Kidney epithelial cell (primary cell): Measurements from ENCODE around the gene PLPPR4. TPM values are rescaled to one million over a fixed set of nuclear protein-coding genes. Genes with fewer than 3 reads are reported as not detected.

ENCODE experiments used
- DNase-seq: peaks from one replicate; pipeline ENCODE4 v3.0.0-alpha.2; 2010; ENCODE audit warnings: low read depth
- H3K27me3 ChIP-seq: 2 replicates; pipeline ENCODE4 v1.6.0; 2011; ENCODE audit warnings: low read length; ENCODE audit not compliant: control insufficient read depth, insufficient read depth
- H3K36me3 ChIP-seq: 2 replicates; pipeline ENCODE4 v1.5.1; 2011; ENCODE audit warnings: low read length; ENCODE audit not compliant: control insufficient read depth, insufficient read depth
- H3K4me3 ChIP-seq: 2 replicates; pipeline ENCODE4 v1.5.1; 2011; ENCODE audit warnings: low read depth, mild to moderate bottlenecking, control low read depth, low read length
- CTCF ChIP-seq: IDR thresholded peaks from 2 replicates; pipeline ENCODE4 v1.5.1; 2011; ENCODE audit warnings: mild to moderate bottlenecking, moderate library complexity, low read length, control low read depth, inconsistent platforms; ENCODE audit not compliant: insufficient read depth, poor library complexity, severe bottlenecking
- total RNA-seq: library from RNA; depleted of rRNA; stranded (reverse); fragments of >200 nt; gene quantifications from 2 replicates; pipeline ENCODE4 v1.2.3, GENCODE V29; 2015

Gene PLPPR4
- total RNA-seq, 1 donor from 2014 or later: not detected

- no peaks in the 10 kb centered on the region for H3K27me3 ChIP-seq
- H3K4me3 ChIP-seq: no peak overlapping the region
- no peak for TF ChIP-seq CTCF
- no peak for DNase-seq
- H3K36me3 ChIP-seq: no peaks in the 10 kb centered on the region
Measured at GRCh38 chr1:99306056-99306455, 41.8 kb downstream of the PLPPR4 start.

GRCh38 chr1:99306644-99307043 is 42.4 kb downstream of the PLPPR4 start:
- no peak for DNase-seq
- no peak for TF ChIP-seq CTCF

GRCh38 chr1:99315305-99315704 is 51.0 kb downstream of the PLPPR4 start:
- no peaks in the 10 kb centered on the region for H3K27me3 ChIP-seq
- no peaks in the 10 kb centered on the region for H3K36me3 ChIP-seq
- no peak for TF ChIP-seq CTCF
- DNase-seq: no peak
- no peak overlapping the region for H3K4me3 ChIP-seq

More at GRCh38 chr1:99306644-99307043, 42.4 kb downstream of the PLPPR4 start:
- Histone ChIP-seq H3K36me3 (no peaks in the 10 kb centered on the region), H3K27me3 (no peaks in the 10 kb centered on the region), H3K4me3 (no peak overlapping the region)

- Histone ChIP-seq H3K4me3 (no peak overlapping the region), H3K36me3 (no peaks in the 10 kb centered on the region), H3K27me3 (no peaks in the 10 kb centered on the region)
- peak; percentile 34 for TF ChIP-seq CTCF
- no peak for DNase-seq
Measured at GRCh38 chr1:99326215-99326949, 62.1 kb downstream of the PLPPR4 start.

GRCh38 chr1:99327357-99327756 is 63.1 kb downstream of the PLPPR4 start:
- DNase-seq: no peak
- H3K27me3 ChIP-seq: no peaks in the 10 kb centered on the region
- no peaks in the 10 kb centered on the region for H3K36me3 ChIP-seq
- no peak for TF ChIP-seq CTCF
- no peak overlapping the region for H3K4me3 ChIP-seq

- no peak for TF ChIP-seq CTCF
- no peaks in the 10 kb centered on the region for H3K27me3 ChIP-seq
- no peak overlapping the region for H3K4me3 ChIP-seq
- H3K36me3 ChIP-seq: no peaks in the 10 kb centered on the region
- DNase-seq: no peak
Measured at GRCh38 chr1:99328171-99328570, 63.9 kb downstream of the PLPPR4 start.
